ENCODE data around the gene MKRN2OS. TPM values are rescaled to one million over a fixed set of nuclear protein-coding genes. Genes with fewer than 3 reads are reported as not detected.

Gene MKRN2OS, protein sequence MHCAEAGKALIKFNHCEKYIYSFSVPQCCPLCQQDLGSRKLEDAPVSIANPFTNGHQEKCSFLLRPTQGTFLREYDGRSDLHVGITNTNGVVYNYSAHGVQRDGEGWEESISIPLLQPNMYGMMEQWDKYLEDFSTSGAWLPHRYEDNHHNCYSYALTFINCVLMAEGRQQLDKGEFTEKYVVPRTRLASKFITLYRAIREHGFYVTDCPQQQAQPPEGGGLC
- total RNA-seq = not detected in 2 replicates
- polyA plus RNA-seq = 0.31 TPM in 1 of 2 replicates, not detected in the other

DNA sequence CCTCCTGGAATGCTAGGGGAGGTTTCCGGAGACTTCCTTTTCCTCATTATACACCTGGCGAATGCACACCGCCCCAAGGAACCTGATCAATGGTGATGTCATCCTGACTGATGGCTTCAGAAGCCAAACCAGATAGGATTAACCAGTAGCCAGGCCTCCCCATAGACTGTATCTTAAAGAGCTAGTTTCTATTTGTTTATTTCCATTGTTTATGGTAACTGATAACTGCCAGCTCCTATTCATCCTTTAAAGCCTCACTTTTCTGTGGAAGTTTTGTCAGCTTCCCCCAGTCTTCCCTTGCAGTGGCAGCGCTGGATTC is at the start of gene MKRN2OS:
MKRN2OS (minus strand) TSS at position 27 of the 319 bp plus-strand sequence. CDS start 35 bp downstream, outside the sequence.
- no peaks in the 10 kb centered on the region for H3K36me3 ChIP-seq
- H3K27me3 ChIP-seq = no peaks in the 10 kb centered on the region
- no peak within 1 kb of the TSS for H3K4me3 ChIP-seq
- H3K27ac ChIP-seq = no peak within 1 kb of the TSS
- H3K4me1 ChIP-seq (ENCODE audit: low read depth) = no peaks in the 10 kb centered on the region
- no peak for DNase-seq (ENCODE audit: low read depth in 1 of 2, low spot score in 1 of 2)
- TF ChIP-seq, protein P1, sequence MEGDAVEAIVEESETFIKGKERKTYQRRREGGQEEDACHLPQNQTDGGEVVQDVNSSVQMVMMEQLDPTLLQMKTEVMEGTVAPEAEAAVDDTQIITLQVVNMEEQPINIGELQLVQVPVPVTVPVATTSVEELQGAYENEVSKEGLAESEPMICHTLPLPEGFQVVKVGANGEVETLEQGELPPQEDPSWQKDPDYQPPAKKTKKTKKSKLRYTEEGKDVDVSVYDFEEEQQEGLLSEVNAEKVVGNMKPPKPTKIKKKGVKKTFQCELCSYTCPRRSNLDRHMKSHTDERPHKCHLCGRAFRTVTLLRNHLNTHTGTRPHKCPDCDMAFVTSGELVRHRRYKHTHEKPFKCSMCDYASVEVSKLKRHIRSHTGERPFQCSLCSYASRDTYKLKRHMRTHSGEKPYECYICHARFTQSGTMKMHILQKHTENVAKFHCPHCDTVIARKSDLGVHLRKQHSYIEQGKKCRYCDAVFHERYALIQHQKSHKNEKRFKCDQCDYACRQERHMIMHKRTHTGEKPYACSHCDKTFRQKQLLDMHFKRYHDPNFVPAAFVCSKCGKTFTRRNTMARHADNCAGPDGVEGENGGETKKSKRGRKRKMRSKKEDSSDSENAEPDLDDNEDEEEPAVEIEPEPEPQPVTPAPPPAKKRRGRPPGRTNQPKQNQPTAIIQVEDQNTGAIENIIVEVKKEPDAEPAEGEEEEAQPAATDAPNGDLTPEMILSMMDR (IDR thresholded peaks at IDR 0.05; ENCODE audit: low read depth, low read length) = no peak
- H3K9me3 ChIP-seq (ENCODE audit: low read depth) = no peaks in the 10 kb centered on the region

DNA sequence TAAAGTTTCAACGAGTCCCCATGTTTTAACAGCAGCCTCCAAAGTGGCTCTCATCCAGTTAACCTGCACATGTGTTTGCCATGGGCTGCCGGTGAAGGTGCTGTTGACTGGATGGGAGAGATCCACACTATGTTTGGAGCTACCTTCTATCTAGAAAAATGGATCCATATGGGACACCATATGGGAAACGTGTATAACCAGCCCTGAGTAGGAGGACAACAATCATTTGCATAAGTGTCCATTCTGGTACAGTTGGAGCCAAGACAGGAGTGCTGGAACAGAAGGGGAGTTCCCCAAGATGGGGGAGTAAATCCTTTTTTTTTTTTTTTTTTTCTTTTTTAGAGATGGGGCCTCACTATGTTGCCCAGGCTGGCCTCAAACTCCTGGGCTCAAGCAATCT is 48.2 kb upstream of the MKRN2OS start:
- H3K9me3 ChIP-seq (ENCODE audit: low read depth) = no peaks in the 10 kb centered on the region
- H3K4me3 ChIP-seq = no peak overlapping the region
- no peak for DNase-seq (ENCODE audit: low read depth in 1 of 2, low spot score in 1 of 2)
- no peaks in the 10 kb centered on the region for H3K27me3 ChIP-seq
- peaks cover 54% of the 10 kb centered on the region for H3K36me3 ChIP-seq
- H3K4me1 ChIP-seq (ENCODE audit: low read depth) = no peaks in the 10 kb centered on the region
- TF ChIP-seq, protein P1 (IDR thresholded peaks at IDR 0.05; ENCODE audit: low read depth, low read length) = no peak
- no peak overlapping the region for H3K27ac ChIP-seq

DNA sequence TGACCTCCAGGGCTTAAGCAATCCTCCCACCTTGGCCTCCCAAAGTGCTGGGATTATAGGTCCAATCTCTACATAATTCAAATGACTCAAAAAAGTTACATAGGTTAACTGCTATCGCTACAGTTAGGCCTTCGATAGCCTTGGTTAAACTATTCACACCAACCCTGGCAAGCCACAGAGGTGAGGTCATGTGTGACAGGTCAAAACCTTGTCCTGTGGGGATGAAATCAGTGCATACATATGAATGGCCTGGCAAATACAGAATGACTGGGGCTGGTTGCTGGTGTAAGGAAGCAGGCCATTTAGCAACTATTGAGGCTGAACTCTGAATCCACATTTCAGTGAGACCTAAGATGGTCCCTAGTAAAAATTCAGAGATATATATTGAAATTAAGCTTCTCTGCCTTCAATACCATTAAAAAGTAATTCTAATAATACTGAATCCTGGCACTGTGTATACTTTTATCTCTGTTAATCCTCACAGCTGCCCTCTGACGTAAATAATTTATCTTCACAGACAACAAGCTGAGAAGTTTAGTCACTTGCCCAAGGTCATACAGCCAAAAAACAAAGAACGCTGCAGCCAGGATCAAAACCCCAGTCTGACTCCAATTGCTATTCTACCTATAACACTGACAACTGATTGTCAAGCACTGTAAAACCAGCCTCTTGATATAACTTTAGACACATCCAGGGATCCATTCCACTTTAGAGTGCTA is 46.9 kb upstream of the MKRN2OS start:
- DNase-seq (ENCODE audit: low read depth in 1 of 2, low spot score in 1 of 2) = no peak
- Histone ChIP-seq H3K27me3 (no peaks in the 10 kb centered on the region), H3K27ac (peak overlapping the region; percentile 57), H3K36me3 (peaks cover 49% of the 10 kb centered on the region), H3K4me1 (ENCODE audit: low read depth) (peaks cover 9% of the 10 kb centered on the region), H3K9me3 (ENCODE audit: low read depth) (no peaks in the 10 kb centered on the region), H3K4me3 (no peak overlapping the region)
- TF ChIP-seq, protein P1 (IDR thresholded peaks at IDR 0.05; ENCODE audit: low read depth, low read length) = no peak

DNA sequence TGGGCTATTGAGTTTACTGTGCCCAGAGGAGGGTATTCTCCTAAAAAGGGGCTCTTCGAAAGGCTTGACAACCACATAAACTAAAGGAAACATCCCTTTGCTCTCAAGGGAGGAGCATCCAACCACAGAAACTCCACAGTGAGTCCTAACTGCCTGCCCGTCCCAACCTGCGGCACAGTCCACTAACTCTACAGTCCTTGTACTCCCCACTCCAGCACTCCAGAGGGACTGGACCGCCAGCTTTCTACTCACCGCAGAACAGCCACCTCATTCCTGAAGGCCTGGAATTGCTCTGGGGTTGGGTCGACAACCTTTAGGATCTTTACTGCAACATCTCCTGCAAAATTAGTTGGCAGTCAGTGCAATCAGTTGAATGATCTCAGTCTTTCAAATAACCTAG is 46.2 kb upstream of the MKRN2OS start:
- peaks cover 51% of the 10 kb centered on the region for H3K36me3 ChIP-seq
- TF ChIP-seq, protein P1 (IDR thresholded peaks at IDR 0.05; ENCODE audit: low read depth, low read length) = no peak
- no peak overlapping the region for H3K4me3 ChIP-seq
- no peaks in the 10 kb centered on the region for H3K27me3 ChIP-seq
- H3K27ac ChIP-seq = no peak overlapping the region
- DNase-seq (ENCODE audit: low read depth in 1 of 2, low spot score in 1 of 2) = no peak
- H3K4me1 ChIP-seq (ENCODE audit: low read depth) = peaks cover 12% of the 10 kb centered on the region
- H3K9me3 ChIP-seq (ENCODE audit: low read depth) = no peaks in the 10 kb centered on the region

DNA sequence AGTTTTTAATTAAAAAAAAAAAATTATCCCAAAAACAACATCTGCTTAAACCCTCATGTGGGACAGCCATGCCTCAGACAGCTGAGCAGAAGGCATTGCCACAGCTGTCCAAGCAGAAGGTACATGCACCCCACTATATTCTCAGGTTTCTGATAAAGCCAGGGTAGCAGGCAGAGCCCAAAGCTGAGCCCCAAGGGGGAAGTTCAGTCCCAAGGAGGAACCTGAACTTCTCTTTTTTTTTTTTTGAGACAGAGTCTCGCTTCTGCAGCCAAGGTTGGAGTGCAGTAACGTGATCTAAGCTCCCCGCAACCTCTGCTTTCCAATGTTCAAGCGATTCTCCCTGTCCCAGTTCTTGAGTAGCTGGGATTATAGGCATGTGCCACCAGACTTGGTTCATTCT is 44.8 kb upstream of the MKRN2OS start:
- no peaks in the 10 kb centered on the region for H3K27me3 ChIP-seq

More for the DNA sequence above, 44.8 kb upstream of the MKRN2OS start:
- TF ChIP-seq, protein P1 (IDR thresholded peaks at IDR 0.05; ENCODE audit: low read depth, low read length) = no peak
- no peaks in the 10 kb centered on the region for H3K9me3 ChIP-seq (ENCODE audit: low read depth)
- no peak overlapping the region for H3K27ac ChIP-seq
- DNase-seq (ENCODE audit: low read depth in 1 of 2, low spot score in 1 of 2) = no peak
- peaks cover 59% of the 10 kb centered on the region for H3K36me3 ChIP-seq
- peaks cover 12% of the 10 kb centered on the region for H3K4me1 ChIP-seq (ENCODE audit: low read depth)
- no peak overlapping the region for H3K4me3 ChIP-seq

Measured in cardiac muscle cell (in vitro differentiated cells and primary cell).